CD4-positive, CD25-positive, alpha-beta regulatory T cell (primary cell): Measurements from ENCODE around the gene KIF26B. TPM values are rescaled to one million over a fixed set of nuclear protein-coding genes. Genes with fewer than 3 reads are reported as not detected.

ENCODE experiments used
- ATAC-seq, 2 donors: fragments of 150-1000 bp; cut with Tn5 transposase; one replicate each; pipeline ENCODE4 v1.10.0; 2021; ENCODE audit warnings: low read depth in 2 of 2, moderate number of reproducible peaks in 2 of 2, moderate library complexity in 1 of 2
- DNase-seq, 3 donors: peaks; one replicate each; pipeline versions ENCODE4 v3.0.0 to v3.0.0-alpha.2; 2012 to 2022; ENCODE audit warnings: mixed read lengths in 1 of 3
- H3K27ac ChIP-seq: one replicate; pipeline ENCODE4 v1.7.0; 2013; ENCODE audit warnings: mild to moderate bottlenecking, low read length; ENCODE audit not compliant: insufficient read depth, poor library complexity, severe bottlenecking
- H3K27me3 ChIP-seq: one replicate; pipeline ENCODE4 v1.7.0; 2013; ENCODE audit warnings: low read length; ENCODE audit not compliant: control insufficient read depth, insufficient read depth
- H3K36me3 ChIP-seq: one replicate; pipeline ENCODE4 v1.7.0; 2013; ENCODE audit warnings: mild to moderate bottlenecking, low read length, moderate library complexity; ENCODE audit not compliant: control insufficient read depth, insufficient read depth
- H3K4me1 ChIP-seq: 2 replicates; pipeline ENCODE4 v1.7.0; 2013; ENCODE audit warnings: mild to moderate bottlenecking, low read length; ENCODE audit not compliant: insufficient read depth, control insufficient read depth, poor library complexity, severe bottlenecking
- H3K4me3 ChIP-seq: one replicate; pipeline ENCODE4 v1.7.0; 2013; ENCODE audit warnings: low read depth, mild to moderate bottlenecking, low read length, moderate library complexity
- H3K9me3 ChIP-seq, 2 experiments: 1 replicate in 1 of 2; 2 replicates in 1 of 2; pipeline ENCODE4 v1.7.0; 2013; ENCODE audit warnings: low read length in 2 of 2, mild to moderate bottlenecking in 1 of 2, moderate library complexity in 1 of 2; ENCODE audit not compliant: control insufficient read depth in 2 of 2
- H3K27ac Mint-ChIP-seq, 3 donors: one replicate each; pipeline ENCODE4 v1.8.0; 2020 to 2022; ENCODE audit warnings: mild to moderate bottlenecking in 3 of 3, mixed read lengths in 3 of 3, moderate library complexity in 2 of 3
- H3K27me3 Mint-ChIP-seq: one replicate; pipeline ENCODE4 v1.8.0; 2022; ENCODE audit warnings: mild to moderate bottlenecking, mixed read lengths
- H3K36me3 Mint-ChIP-seq: one replicate; pipeline ENCODE4 v1.8.0; 2020; ENCODE audit warnings: mixed read lengths
- H3K4me1 Mint-ChIP-seq, 4 donors: one replicate each; pipeline ENCODE4 v1.8.0; 2020 to 2022; ENCODE audit warnings: mixed read lengths in 4 of 4, mild to moderate bottlenecking in 1 of 4
- H3K4me3 Mint-ChIP-seq, 4 donors: one replicate each; pipeline ENCODE4 v1.8.0; 2020 to 2022; ENCODE audit warnings: mild to moderate bottlenecking in 4 of 4, mixed read lengths in 4 of 4, moderate library complexity in 3 of 4
- H3K9me3 Mint-ChIP-seq, 7 donors: one replicate each; pipeline ENCODE4 v1.8.0; 2020 to 2022; ENCODE audit warnings: mixed read lengths in 7 of 7, mild to moderate bottlenecking in 3 of 7, moderate library complexity in 2 of 7
- polyA plus RNA-seq, 4 donors: library from polyadenylated mRNA; unstranded; fragments of 300-500 nt; fragmentation: Illumina TruSeq; gene quantifications; one replicate each; pipeline ENCODE4 v1.2.3, GENCODE V29; 2021
- total RNA-seq: library from RNA; stranded (reverse); gene quantifications from one replicate; pipeline ENCODE4 v1.2.3, GENCODE V29; 2022

Gene KIF26B
- total and polyA plus RNA-seq, 5 donors from 2014 or later = not detected

DNA sequence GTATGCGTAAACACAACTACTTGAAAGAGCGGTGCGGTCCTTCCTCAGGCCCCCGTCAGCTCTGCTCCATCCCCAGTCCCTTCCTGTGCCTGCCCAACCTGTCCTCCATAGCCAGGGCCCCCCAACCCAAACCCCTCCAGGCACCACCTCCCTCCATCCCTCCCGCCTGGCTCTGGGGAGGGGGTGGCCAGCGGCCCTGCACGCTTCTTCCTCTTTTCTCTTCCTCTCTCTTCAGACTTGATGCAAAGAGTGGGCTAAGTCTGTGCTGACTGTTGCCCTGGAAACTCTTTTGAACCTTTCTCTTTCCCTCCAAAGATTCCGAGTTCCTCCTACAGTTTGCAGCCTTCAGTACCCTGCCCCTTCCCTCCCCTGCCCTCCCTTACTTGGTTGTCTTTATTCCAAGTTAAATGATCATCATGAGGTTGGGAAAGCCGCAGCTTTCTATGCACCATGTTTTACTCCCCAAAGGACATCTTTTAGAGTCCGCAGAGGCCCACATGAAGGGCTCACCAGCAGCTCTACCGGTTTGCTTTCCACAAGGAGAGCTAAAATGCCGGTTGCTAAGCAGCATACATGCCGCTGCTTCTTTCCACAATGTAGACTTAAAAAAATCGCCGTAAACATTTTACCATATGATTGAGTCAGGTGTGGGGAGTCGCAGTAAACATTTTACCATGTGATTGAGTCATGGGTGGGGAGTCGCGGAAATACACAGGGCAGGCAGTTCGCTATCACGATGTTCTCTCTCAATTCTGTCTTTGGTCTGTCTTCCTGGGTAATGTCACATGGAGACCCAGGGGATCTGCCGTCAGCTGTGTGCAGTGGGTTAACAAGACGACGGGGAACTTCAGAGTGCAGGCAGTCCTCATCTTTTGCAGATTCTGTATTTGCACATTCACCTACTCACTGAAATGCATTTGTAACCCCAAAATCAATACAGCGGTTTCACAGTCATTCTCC, 525.3 kb downstream of the KIF26B start:
- Histone ChIP-seq H3K4me1 (no peaks in the 10 kb centered on the region), H3K27me3 (no peaks in the 10 kb centered on the region), H3K36me3 (no peaks in the 10 kb centered on the region), H3K27ac (no peak overlapping the region), H3K4me3 (no peak overlapping the region), H3K9me3 (no peaks in the 10 kb centered on the region)
- H3K27me3 Mint-ChIP-seq = no peaks in the 10 kb centered on the region
- no peak overlapping the region for H3K27ac Mint-ChIP-seq
- ATAC-seq (no peak), DNase-seq (no peak)
- peaks cover 0 to 4% (median 0%) of the 10 kb centered on the region in 7 donors for H3K9me3 Mint-ChIP-seq
- no peaks in the 10 kb centered on the region for H3K4me1 Mint-ChIP-seq
- no peaks in the 10 kb centered on the region for H3K36me3 Mint-ChIP-seq
- H3K4me3 Mint-ChIP-seq = no peak overlapping the region

DNA sequence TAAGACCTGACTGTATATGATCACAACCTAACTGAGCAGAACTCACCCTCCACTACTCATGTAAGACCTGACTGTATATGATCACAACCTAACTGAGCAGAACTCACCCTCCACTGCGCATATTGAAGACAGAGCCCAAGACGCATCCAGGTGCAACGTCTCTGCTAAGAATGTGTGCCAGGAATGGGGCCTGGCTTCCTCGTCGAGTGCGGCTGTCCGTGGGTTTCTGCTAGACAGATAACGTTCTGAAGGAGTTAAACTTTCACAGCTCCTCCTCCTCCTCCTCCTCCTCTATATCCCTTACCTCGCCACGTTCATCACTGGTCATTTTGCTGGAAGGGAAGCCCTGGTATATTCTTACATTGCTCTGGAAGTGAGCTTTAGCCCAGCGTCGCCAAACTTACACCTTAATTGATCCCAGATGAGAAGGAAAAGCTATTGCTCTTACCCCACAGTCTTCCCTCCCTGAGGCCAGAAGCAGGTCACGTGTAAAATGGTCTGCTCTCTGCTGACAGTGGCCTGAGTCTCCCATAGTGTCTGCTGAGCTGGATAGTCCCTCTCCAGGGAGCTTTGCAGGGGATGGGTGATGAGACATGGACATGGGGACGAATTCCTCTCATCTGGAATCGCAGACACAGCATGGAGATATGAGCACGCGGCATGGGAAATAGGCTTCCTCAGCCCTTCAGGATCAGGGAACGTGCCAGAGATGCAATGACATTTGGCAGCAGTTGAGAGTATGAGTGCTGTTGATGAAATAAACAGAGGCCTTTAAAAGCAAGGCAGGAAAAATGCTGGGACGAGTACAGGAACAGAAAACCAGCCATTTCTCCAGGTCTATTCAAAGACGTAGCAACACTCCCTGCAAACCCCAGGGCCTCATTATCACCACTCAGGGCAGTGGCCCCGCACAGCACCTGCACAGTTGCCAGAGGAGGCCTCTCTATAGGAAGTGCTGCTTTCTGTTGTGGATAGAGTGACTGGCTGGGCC, 528.1 kb downstream of the KIF26B start:
- peak overlapping the region in 1 of 3 donors; percentile 39 for H3K27ac Mint-ChIP-seq
- no peaks in the 10 kb centered on the region for H3K9me3 ChIP-seq

GRCh38 chr1:245683676-245684075, 528.9 kb downstream of the KIF26B start:
- H3K4me3 Mint-ChIP-seq = no peak overlapping the region
- Histone ChIP-seq H3K4me3 (no peak overlapping the region), H3K27ac (no peak overlapping the region), H3K9me3 (no peaks in the 10 kb centered on the region), H3K4me1 (no peaks in the 10 kb centered on the region), H3K36me3 (no peaks in the 10 kb centered on the region), H3K27me3 (no peaks in the 10 kb centered on the region)
- H3K27ac Mint-ChIP-seq = no peak overlapping the region
- no peak for DNase-seq
- no peaks in the 10 kb centered on the region for H3K27me3 Mint-ChIP-seq
- peaks cover 0 to 2% (median 0%) of the 10 kb centered on the region in 7 donors for H3K9me3 Mint-ChIP-seq
- H3K36me3 Mint-ChIP-seq = no peaks in the 10 kb centered on the region
- ATAC-seq = no peak
- H3K4me1 Mint-ChIP-seq = peaks cover 0 to 2% (median 0%) of the 10 kb centered on the region in 4 donors

More for the DNA sequence above, 528.1 kb downstream of the KIF26B start:
- no peaks in the 10 kb centered on the region for H3K36me3 Mint-ChIP-seq
- no peaks in the 10 kb centered on the region for H3K36me3 ChIP-seq
- H3K27me3 ChIP-seq = no peaks in the 10 kb centered on the region
- peaks cover 0 to 2% (median 0%) of the 10 kb centered on the region in 7 donors for H3K9me3 Mint-ChIP-seq
- H3K4me3 ChIP-seq = no peak overlapping the region
- H3K4me3 Mint-ChIP-seq = no peak overlapping the region
- DNase-seq (no peak), ATAC-seq (no peak)
- H3K27ac ChIP-seq = no peak overlapping the region
- H3K27me3 Mint-ChIP-seq = no peaks in the 10 kb centered on the region
- peaks cover 0 to 2% (median 0%) of the 10 kb centered on the region in 4 donors for H3K4me1 Mint-ChIP-seq
- no peaks in the 10 kb centered on the region for H3K4me1 ChIP-seq

- Histone ChIP-seq H3K4me3 (no peak overlapping the region), H3K9me3 (no peaks in the 10 kb centered on the region), H3K36me3 (no peaks in the 10 kb centered on the region), H3K27ac (no peak overlapping the region), H3K27me3 (no peaks in the 10 kb centered on the region), H3K4me1 (no peaks in the 10 kb centered on the region)
- H3K36me3 Mint-ChIP-seq = no peaks in the 10 kb centered on the region
- H3K4me1 Mint-ChIP-seq = peaks cover 0 to 2% (median 0%) of the 10 kb centered on the region in 4 donors
- no peaks in the 10 kb centered on the region for H3K27me3 Mint-ChIP-seq
- no peak overlapping the region for H3K4me3 Mint-ChIP-seq
- ATAC-seq (no peak), DNase-seq (no peak)
- no peak overlapping the region for H3K27ac Mint-ChIP-seq
- peaks cover 0 to 2% (median 0%) of the 10 kb centered on the region in 7 donors for H3K9me3 Mint-ChIP-seq
Observed at GRCh38 chr1:245684166-245684565, 529.4 kb downstream of the KIF26B start.

DNA sequence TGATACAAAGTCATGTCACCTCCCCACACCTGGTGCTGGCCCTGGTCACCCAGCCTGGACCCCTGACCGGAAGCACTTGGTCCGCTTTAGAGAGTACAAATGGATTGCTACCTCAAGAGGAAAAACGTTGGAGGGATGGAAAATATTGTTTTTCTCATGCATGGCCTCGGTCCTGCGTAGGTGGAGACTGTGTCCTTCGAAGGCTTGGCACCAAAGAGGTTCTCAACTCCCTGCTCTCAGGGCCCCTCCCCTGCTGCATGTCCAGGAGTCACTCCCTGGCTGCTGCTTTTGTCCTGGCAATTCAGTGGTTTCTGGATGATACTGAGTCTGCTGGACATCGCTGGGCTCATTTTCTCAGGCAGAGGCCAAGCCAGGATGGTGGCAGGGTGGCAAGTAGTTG, 529.8 kb downstream of the KIF26B start:
- ATAC-seq (no peak), DNase-seq (no peak)
- H3K36me3 ChIP-seq = no peaks in the 10 kb centered on the region
- Mint-ChIP-seq H3K36me3 (no peaks in the 10 kb centered on the region), H3K27me3 (no peaks in the 10 kb centered on the region), H3K4me1 (peaks cover 0 to 2% (median 0%) of the 10 kb centered on the region in 4 donors), H3K27ac (no peak overlapping the region), H3K9me3 (peaks cover 0 to 2% (median 0%) of the 10 kb centered on the region in 7 donors), H3K4me3 (no peak overlapping the region)
- H3K27ac ChIP-seq = no peak overlapping the region
- H3K27me3 ChIP-seq = no peaks in the 10 kb centered on the region
- no peaks in the 10 kb centered on the region for H3K4me1 ChIP-seq
- no peaks in the 10 kb centered on the region for H3K9me3 ChIP-seq
- H3K4me3 ChIP-seq = no peak overlapping the region

DNA sequence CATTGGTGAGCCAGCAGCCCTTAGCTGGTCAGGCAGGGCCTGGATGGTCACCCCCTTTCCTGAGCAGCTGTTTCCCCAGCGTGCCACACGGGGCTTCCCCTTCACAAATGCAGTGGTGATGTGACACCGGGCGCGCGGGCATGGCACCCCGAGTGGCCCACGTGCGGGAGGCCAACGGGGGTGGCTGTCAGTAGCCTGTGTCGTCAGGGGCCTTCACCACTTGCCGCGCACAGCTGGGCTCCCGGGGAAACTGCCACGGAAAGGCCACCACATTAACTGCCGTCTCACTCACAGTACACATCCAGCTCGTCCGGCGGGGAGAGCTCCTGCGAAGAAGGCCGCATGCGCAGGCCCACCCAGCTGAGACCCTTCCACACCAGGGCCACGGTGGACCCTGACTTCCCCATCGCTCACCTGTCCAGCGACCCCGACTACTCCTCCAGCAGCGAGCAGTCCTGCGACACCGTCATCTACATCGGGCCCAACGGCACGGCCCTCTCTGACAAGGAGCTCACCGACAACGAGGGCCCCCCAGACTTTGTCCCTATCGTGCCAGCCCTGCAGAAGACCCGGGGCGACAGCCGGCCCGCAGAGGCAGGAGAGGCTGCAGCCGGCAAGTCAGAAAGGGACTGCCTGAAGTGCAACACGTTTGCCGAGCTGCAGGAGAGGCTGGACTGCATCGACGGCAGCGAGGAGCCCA, 530.5 kb downstream of the KIF26B start:
- ATAC-seq = no peak
- H3K4me3 ChIP-seq = no peak overlapping the region
- no peaks in the 10 kb centered on the region for H3K36me3 Mint-ChIP-seq
- H3K27me3 Mint-ChIP-seq = no peaks in the 10 kb centered on the region
- no peak overlapping the region for H3K4me3 Mint-ChIP-seq
- DNase-seq = no peak
- no peaks in the 10 kb centered on the region for H3K4me1 ChIP-seq
- H3K9me3 ChIP-seq = no peaks in the 10 kb centered on the region
- no peaks in the 10 kb centered on the region for H3K36me3 ChIP-seq
- no peak overlapping the region for H3K27ac ChIP-seq
- no peaks in the 10 kb centered on the region for H3K27me3 ChIP-seq
- H3K4me1 Mint-ChIP-seq = peaks cover 0 to 2% (median 0%) of the 10 kb centered on the region in 4 donors
- peaks cover 0 to 3% (median 0%) of the 10 kb centered on the region in 7 donors for H3K9me3 Mint-ChIP-seq
- no peak overlapping the region for H3K27ac Mint-ChIP-seq

DNA sequence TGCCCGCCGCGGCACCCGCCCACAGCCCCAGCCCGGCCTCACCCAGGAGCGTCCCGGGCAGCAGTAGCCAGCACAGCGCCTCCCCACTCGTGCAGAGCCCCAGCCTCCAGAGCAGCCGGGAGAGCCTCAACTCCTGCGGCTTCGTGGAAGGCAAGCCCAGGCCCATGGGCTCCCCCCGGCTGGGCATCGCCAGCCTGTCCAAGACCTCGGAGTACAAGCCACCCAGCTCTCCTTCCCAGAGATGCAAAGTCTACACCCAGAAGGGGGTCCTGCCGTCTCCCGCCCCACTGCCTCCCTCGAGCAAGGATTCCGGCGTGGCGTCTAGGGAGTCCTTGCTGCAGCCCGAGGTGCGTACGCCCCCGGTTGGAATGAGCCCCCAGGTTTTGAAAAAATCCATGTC, 531.2 kb downstream of the KIF26B start:
- Mint-ChIP-seq H3K4me1 (peaks cover 0 to 2% (median 0%) of the 10 kb centered on the region in 4 donors), H3K4me3 (no peak overlapping the region), H3K27ac (no peak overlapping the region), H3K9me3 (peaks cover 0 to 3% (median 0%) of the 10 kb centered on the region in 7 donors), H3K27me3 (no peaks in the 10 kb centered on the region), H3K36me3 (no peaks in the 10 kb centered on the region)
- no peaks in the 10 kb centered on the region for H3K27me3 ChIP-seq
- no peak overlapping the region for H3K4me3 ChIP-seq
- no peak for ATAC-seq
- H3K36me3 ChIP-seq = no peaks in the 10 kb centered on the region
- H3K27ac ChIP-seq = no peak overlapping the region
- DNase-seq = no peak
- no peaks in the 10 kb centered on the region for H3K9me3 ChIP-seq
- H3K4me1 ChIP-seq = no peaks in the 10 kb centered on the region
